Panc1 (cell line): ENCODE results near the gene PHLDA3.

Source experiments
- CTCF ChIP-seq: fragments of 450-650 bp; IDR thresholded peaks from 2 replicates; pipeline ENCODE4 v1.5.1; 2017; ENCODE audit warnings: mild to moderate bottlenecking
- POLR2AphosphoS5 ChIP-seq: IDR thresholded peaks from 2 replicates; pipeline ENCODE4 v1.6.1; 2012; ENCODE audit warnings: mild to moderate bottlenecking, low read depth, low read length, moderate library complexity
- REST ChIP-seq, 2 experiments: IDR thresholded peaks; 2 replicates each; pipeline ENCODE4 v1.6.1; 2011 to 2012; ENCODE audit warnings: low read depth in 2 of 2, control low read depth in 1 of 2, low read length in 1 of 2, mild to moderate bottlenecking in 1 of 2, moderate library complexity in 1 of 2; ENCODE audit not compliant: insufficient read depth in 1 of 2
- TCF7L2 ChIP-seq: IDR thresholded peaks from 2 replicates; pipeline ENCODE4 v1.6.1; 2011; ENCODE audit warnings: mild to moderate bottlenecking, low read depth, low read length, inconsistent platforms

- TF ChIP-seq CTCF (no peak), TCF7L2 (no peak), POLR2AphosphoS5 (no peak), REST (IDR thresholded peaks at IDR 0.05; ENCODE audit: insufficient read depth in 1 of 2, low read depth in 2 of 2, low read length in 1 of 2) (no peak)
Observed at GRCh38 chr1:201429736-201430501, 39.1 kb downstream of the PHLDA3 start.
